ENCODE results near the gene RER1. TPM values are rescaled to one million over a fixed set of nuclear protein-coding genes. Genes with fewer than 3 reads are reported as not detected.

Gene RER1
- total RNA-seq, 1 experiment from 2014 or later: 79.8 TPM

GRCh38 chr1:2431518-2431917, 39.9 kb downstream of the RER1 start:
- ATAC-seq (no peak), DNase-seq (ENCODE audit: low spot score) (no peak)
- POLR2A ChIA-PET: no interaction called here
- CTCF ChIA-PET: interaction anchor here (0.6 kb wide), 1 partner anchor 18 kb away, joined by 4 read pairs; no protein-coding TSS in a partner anchor
- no peaks in the 10 kb centered on the region for H3K27me3 Mint-ChIP-seq (ENCODE audit: low read depth)
- peaks cover 11% of the 10 kb centered on the region for H3K9me3 Mint-ChIP-seq
- no peaks in the 10 kb centered on the region for H3K36me3 Mint-ChIP-seq
- no peak overlapping the region for H3K27ac Mint-ChIP-seq
- no peak for TF ChIP-seq ZNF121 (CRISPR knock-in tag; IDR thresholded peaks at IDR 0.05)
- TF ChIP-seq STAT6 (CRISPR knock-in tag; conservative IDR thresholded peaks at IDR 0.05; ENCODE audit: low read depth): no peak
- TF ChIP-seq CTCF (IDR thresholded peaks at IDR 0.05): no peak
- no peak for TF ChIP-seq HMGXB4 (CRISPR knock-in tag; IDR thresholded peaks at IDR 0.05)
- TF ChIP-seq MXD4 (CRISPR knock-in tag; IDR thresholded peaks at IDR 0.05; ENCODE audit: borderline replicate concordance): no peak
- no peak for TF ChIP-seq ZNF138 (CRISPR knock-in tag; conservative IDR thresholded peaks at IDR 0.05)
- TF ChIP-seq AR (CRISPR knock-in tag; IDR thresholded peaks at IDR 0.05): no peak
- TF ChIP-seq ZNF317 (CRISPR knock-in tag; IDR thresholded peaks at IDR 0.05; ENCODE audit: borderline replicate concordance, low read depth): no peak
- TF ChIP-seq ZNF532 (CRISPR knock-in tag; IDR thresholded peaks at IDR 0.05; ENCODE audit: borderline replicate concordance): no peak
- no peak for TF ChIP-seq ZNF219 (CRISPR knock-in tag; IDR thresholded peaks at IDR 0.05; ENCODE audit: borderline replicate concordance)
- TF ChIP-seq GRHL2 (CRISPR knock-in tag; IDR thresholded peaks at IDR 0.05; ENCODE audit: insufficient replicate concordance, severe bottlenecking): no peak
- no peak for TF ChIP-seq SMAD3 (CRISPR knock-in tag; IDR thresholded peaks at IDR 0.05; ENCODE audit: borderline replicate concordance)
- TF ChIP-seq TP53 (CRISPR knock-in tag; IDR thresholded peaks at IDR 0.05): no peak
- no peak for TF ChIP-seq USF1 (CRISPR knock-in tag; IDR thresholded peaks at IDR 0.05)
- TF ChIP-seq MLX (CRISPR knock-in tag; IDR thresholded peaks at IDR 0.05): no peak
- TF ChIP-seq NFATC4 (CRISPR knock-in tag; IDR thresholded peaks at IDR 0.05): no peak
- no peak for TF ChIP-seq USF2 (CRISPR knock-in tag; IDR thresholded peaks at IDR 0.05)
- TF ChIP-seq ZSCAN18 (CRISPR knock-in tag; IDR thresholded peaks at IDR 0.05): no peak
- no peak overlapping the region for H3K4me3 Mint-ChIP-seq
- H3K4me1 Mint-ChIP-seq: no peaks in the 10 kb centered on the region

Data from WTC11 (cell line).